K562 (cell line): ENCODE measurements around the gene PLEKHA7. TPM values are rescaled to one million over a fixed set of nuclear protein-coding genes. Genes with fewer than 3 reads are reported as not detected.

Source experiments
- ATAC-seq: fragments of 200-7000 bp; cut with Tn5 transposase; 3 replicates; pipeline ENCODE4 v1.9.1; 2020; ENCODE audit warnings: moderate library complexity
- BruUV-seq: library from RNA; stranded (reverse); fragments of 400-500 nt; replicated peaks from 2 replicates; lab custom pipeline; 2021; lab: Mats Ljungman, UMichigan
- CTCF ChIA-PET: fragments of 300-600 bp; formaldehyde crosslinking; extraction: SDS; loops from one replicate; lab custom pipeline; 2021; ENCODE audit warnings: low intra/inter-chr PET ratio; lab: Yijun Ruan, JAX
- POLR2A ChIA-PET: fragments of 300-600, 350-650 bp; sonication (Branson Sonifier 250); formaldehyde crosslinking; extraction: SDS; loops from one replicate; lab custom pipeline; 2021; ENCODE audit warnings: antibody characterized with exemption, inconsistent platforms; lab: Yijun Ruan, JAX
- DNase-seq, 4 experiments: peaks; one replicate each; pipeline versions ENCODE4 v3.0.0 to v3.0.0-alpha.2; 2011 to 2018; ENCODE audit warnings: low spot score in 3 of 4, mixed read lengths in 3 of 4; ENCODE audit errors: extremely low read depth in 1 of 4
- FAIRE-seq: peaks from 2 replicates; lab custom pipeline; 2011; peaks lifted over from hg19 to GRCh38; lab: Jason Lieb, UNC
- H2AFZ ChIP-seq: 2 replicates; pipeline ENCODE4 v1.6.0; 2011; ENCODE audit warnings: low read depth, low read length, control low read depth, inconsistent platforms
- H3K27ac ChIP-seq: fragments of 200-600 bp; 3 replicates; pipeline ENCODE4 v1.8.0; 2011; ENCODE audit warnings: low read depth, mild to moderate bottlenecking, control low read depth, inconsistent platforms, low read length, moderate library complexity, mixed read lengths; ENCODE audit errors: extremely low read depth
- H3K27me3 ChIP-seq, 2 experiments: fragments of 300-600 bp in 1 of 2; 2 replicates in 1 of 2; 3 replicates in 1 of 2; pipeline versions ENCODE4 v1.6.0 to v1.8.0; 2011; ENCODE audit warnings: inconsistent platforms in 2 of 2, low read length in 2 of 2, mild to moderate bottlenecking in 1 of 2, mixed read lengths in 1 of 2, moderate library complexity in 1 of 2; ENCODE audit not compliant: control insufficient read depth in 2 of 2, insufficient read depth in 2 of 2
- H3K36me3 ChIP-seq: fragments of 300-600 bp; 3 replicates; pipeline ENCODE4 v1.8.0; 2011; ENCODE audit warnings: mild to moderate bottlenecking, low read length, inconsistent platforms; ENCODE audit not compliant: control insufficient read depth, insufficient read depth
- H3K4me1 ChIP-seq, 2 experiments: fragments of 200-600 bp in 1 of 2; replicated peaks in 1 of 2; 2 replicates in 1 of 2; 3 replicates in 1 of 2; pipeline versions ENCODE4 v1.5.1 to v1.8.0; 2011; ENCODE audit warnings: inconsistent platforms in 2 of 2, low read length in 2 of 2, mild to moderate bottlenecking in 1 of 2, mixed read lengths in 1 of 2, moderate library complexity in 1 of 2; ENCODE audit not compliant: control insufficient read depth in 2 of 2, insufficient read depth in 2 of 2
- H3K4me2 ChIP-seq: 2 replicates; pipeline ENCODE4 v1.6.1; 2011; ENCODE audit warnings: low read length, control low read depth, inconsistent platforms, mixed read lengths; ENCODE audit not compliant: insufficient read depth
- H3K4me3 ChIP-seq: fragments of 200-600 bp; sonication (generic), shearing (Covaris generic); 2 replicates; pipeline ENCODE4 v1.5.1; 2016; ENCODE audit warnings: control low read depth, inconsistent platforms
- H3K79me2 ChIP-seq: fragments of 200-600 bp; 3 replicates; pipeline ENCODE4 v1.8.0; 2011; ENCODE audit warnings: low read length, inconsistent platforms; ENCODE audit not compliant: control insufficient read depth, insufficient read depth
- H3K9ac ChIP-seq, 2 experiments: 2 replicates each; pipeline versions ENCODE4 v1.6.0 to v1.6.1; 2011; ENCODE audit warnings: low read depth in 2 of 2, low read length in 2 of 2, control low read depth in 1 of 2, inconsistent platforms in 1 of 2, mild to moderate bottlenecking in 1 of 2, mixed read lengths in 1 of 2; ENCODE audit not compliant: insufficient read depth in 1 of 2
- H3K9me1 ChIP-seq: one replicate; pipeline ENCODE4 v1.6.0; 2011; ENCODE audit warnings: inconsistent platforms, mild to moderate bottlenecking, low read length, moderate library complexity; ENCODE audit not compliant: control insufficient read depth, insufficient read depth
- H3K9me3 ChIP-seq: replicated peaks from 2 replicates; pipeline ENCODE4 v1.5.1; 2011; ENCODE audit warnings: low read depth, low read length, inconsistent platforms; ENCODE audit not compliant: control insufficient read depth, insufficient read depth
- H4K20me1 ChIP-seq: replicated peaks from 2 replicates; pipeline ENCODE4 v1.6.1; 2011; ENCODE audit warnings: low read length, inconsistent platforms, mixed read lengths; ENCODE audit not compliant: control insufficient read depth, insufficient read depth
- CBX8 ChIP-seq: fragments of 200-600 bp; sonication (generic); IDR thresholded peaks from 2 replicates; pipeline ENCODE4 v1.6.1; 2012; ENCODE audit warnings: borderline replicate concordance, mixed run types, low read depth, mild to moderate bottlenecking, moderate library complexity, mixed read lengths, low read length, control low read depth, inconsistent platforms; ENCODE audit not compliant: poor library complexity, severe bottlenecking; ENCODE audit errors: extremely low read depth
- CCAR2 ChIP-seq: fragments of 200-400 bp; formaldehyde crosslinking; IDR thresholded peaks from 2 replicates; pipeline ENCODE4 v1.6.1; 2017; ENCODE audit warnings: mild to moderate bottlenecking, low read depth, low read length
- FOXP1 ChIP-seq: sonication (generic); formaldehyde crosslinking; IDR thresholded peaks from 2 replicates; pipeline ENCODE4 v1.8.0; 2022; ENCODE audit warnings: mild to moderate bottlenecking, missing genetic modification reagents
- HNRNPLL ChIP-seq: fragments of 200-400 bp; formaldehyde crosslinking; IDR thresholded peaks from 2 replicates; pipeline ENCODE4 v1.6.1; 2017; ENCODE audit warnings: low read length, low read depth, mild to moderate bottlenecking; ENCODE audit not compliant: poor library complexity, severe bottlenecking
- PATZ1 ChIP-seq: fragments of 250-450 bp; sonication (Bioruptor Pico); IDR thresholded peaks from 2 replicates; pipeline ENCODE4 v1.5.0; 2020; ENCODE audit warnings: mild to moderate bottlenecking, borderline replicate concordance
- PHB2 ChIP-seq: fragments of 450-650 bp; IDR thresholded peaks from 2 replicates; pipeline ENCODE4 v1.6.1; 2017; ENCODE audit warnings: low read depth
- PHF21A ChIP-seq: fragments of 450-650 bp; IDR thresholded peaks from 2 replicates; pipeline ENCODE4 v1.6.1; 2017; ENCODE audit warnings: low read depth, borderline replicate concordance
- SNIP1 ChIP-seq: fragments of 450-650 bp; IDR thresholded peaks from 2 replicates; pipeline ENCODE4 v1.7.1; 2017; ENCODE audit warnings: low read depth, mild to moderate bottlenecking
- TAF15 ChIP-seq: fragments of 200-400 bp; formaldehyde crosslinking; IDR thresholded peaks from 2 replicates; pipeline ENCODE4 v1.6.1; 2017; ENCODE audit warnings: mild to moderate bottlenecking, low read depth, low read length, moderate library complexity
- ZBTB9 ChIP-seq: fragments of 450-650 bp; formaldehyde crosslinking; IDR thresholded peaks from 2 replicates; pipeline ENCODE4 v1.4.0; 2020; ENCODE audit warnings: mild to moderate bottlenecking, moderate library complexity
- ZNF785 ChIP-seq: fragments of 250-450 bp; sonication (Bioruptor Pico); IDR thresholded peaks from 2 replicates; pipeline ENCODE4 v1.4.0; 2020; ENCODE audit warnings: mild to moderate bottlenecking
- WGBS: fragments of 100-300 bp; shearing (Covaris generic); methylation state at CpG from one replicate; pipeline ENCODE4 v1.1.6; 2016; ENCODE audit warnings: low coverage, mixed read lengths; ENCODE audit not compliant: insufficient coverage; ENCODE audit errors: missing lambda C conversion rate; 5-methylcytosine and 5-hydroxymethylcytosine counted together
- in situ Hi-C: fragments of 300-500 bp; cut with MboI; formaldehyde crosslinking; loops from 4 replicates; pipeline ENCODE4 v1.15.0; 2018; ENCODE audit warnings: inconsistent platforms, mixed read lengths
- intact Hi-C: fragments of 100-400 bp; cut with micrococcal nuclease; formaldehyde crosslinking; loops from 2 replicates; pipeline ENCODE4 v1.14.2; 2022
- polyA plus RNA-seq, 8 experiments: library from polyadenylated mRNA; depleted of rRNA in 4 of 8; stranded (reverse) in 5 of 8; unstranded in 3 of 8; fragments of >200 nt; fragmentation: Nextera tagmentation in 2 of 8; fragmentation: Illumina TruSeq in 1 of 8; extraction: Ambion mirVana in 2 of 8; extraction: Trizol in 1 of 8; gene quantifications; 2 replicates each; pipeline versions ENCODE4 v1.2.1 to v1.2.3, GENCODE V29; 2011 to 2014; ENCODE audit warnings: inconsistent platforms in 1 of 8, missing spikeins in 1 of 8
- total RNA-seq, 7 experiments: library from RNA; depleted of rRNA in 6 of 7; stranded (reverse); fragments of >200 nt in 6 of 7; fragmentation: Illumina TruSeq in 2 of 7; extraction: Trizol in 2 of 7; gene quantifications; 2 replicates each; pipeline versions ENCODE4 v1.2.1 to v1.2.3, GENCODE V29; 2011 to 2021; ENCODE audit warnings: low replicate concordance in 1 of 7
- TF ChIP-seq, protein P1 (sequence below): fragments of 200-800 bp; sonication (Bioruptor generic); IDR thresholded peaks from 2 replicates; pipeline ENCODE4 v1.6.1; 2017; ENCODE audit warnings: missing genetic modification characterization, missing compliant biosample characterization
- TF ChIP-seq, protein P2 (sequence below): fragments of 450-650 bp; formaldehyde crosslinking; IDR thresholded peaks from 2 replicates; pipeline ENCODE4 v1.4.0; 2020; ENCODE audit warnings: mild to moderate bottlenecking, moderate library complexity
- TF ChIP-seq, protein P3 (sequence below): fragments of 450-650 bp; formaldehyde crosslinking; IDR thresholded peaks from 2 replicates; pipeline ENCODE4 v1.4.0; 2022; ENCODE audit warnings: missing genetic modification characterization

The PLEKHA7 gene
- total and polyA plus RNA-seq, 9 of the 15 experiments (the other 6 are each of a cell fraction or from before 2014, with no cell fraction given) = 0.06 to 0.77 (median 0.20) TPM; not detected in 1

DNA sequence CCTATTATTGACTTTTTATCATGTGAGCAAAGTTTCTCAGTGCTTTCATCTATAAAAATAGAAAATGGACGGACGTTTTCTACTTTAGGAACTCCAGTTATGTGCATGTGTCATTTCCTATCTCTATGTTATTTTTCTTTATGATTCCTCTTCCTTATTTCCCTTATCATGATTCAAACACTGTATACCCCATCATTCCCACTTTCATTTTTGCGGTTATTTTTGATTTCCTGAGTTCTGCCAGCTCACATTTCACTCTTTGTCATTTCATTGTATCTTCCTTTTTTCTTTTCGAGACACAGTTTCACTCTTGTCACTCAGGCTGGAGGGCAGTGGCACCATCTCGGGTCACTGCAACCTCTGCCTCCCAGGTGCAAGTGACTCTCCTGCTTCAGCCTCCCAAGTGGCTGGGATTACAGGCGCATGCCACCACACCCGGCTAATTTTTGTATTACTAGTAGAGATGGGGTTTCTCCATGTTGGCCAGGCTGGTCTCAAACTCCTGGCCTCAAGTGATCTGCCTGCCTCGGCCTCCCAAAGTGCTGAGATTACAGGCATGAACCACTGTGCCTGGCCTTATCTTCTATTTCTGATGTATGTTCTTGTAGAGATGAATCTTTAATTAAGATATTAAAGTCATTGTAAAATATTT lies 254.2 kb downstream of the PLEKHA7 start:
- Histone ChIP-seq H3K4me2 (no peak overlapping the region), H3K4me1 (no peaks in the 10 kb centered on the region), H3K9ac (no peak overlapping the region), H3K79me2 (no peaks in the 10 kb centered on the region), H3K9me3 (no peaks in the 10 kb centered on the region), H3K4me3 (no peak overlapping the region), H3K9me1 (no peaks in the 10 kb centered on the region), H3K36me3 (peaks cover 24% of the 10 kb centered on the region; the same call in 2 of the 3 replicates), H4K20me1 (no peaks in the 10 kb centered on the region), H3K27ac (no peak overlapping the region), H2AFZ (no peak overlapping the region), H3K27me3 (peaks cover 0 to 4% of the 10 kb centered on the region in 2 experiments; a peak in 2 of 5 replicates)
- WGBS = 34% methylated on average over 7 of the region's 8 CpGs
- in situ Hi-C loops (no loop called here), intact Hi-C loops (no loop called here)
- BruUV-seq = no TSS peak
- DNase-seq = no peak
- CTCF ChIA-PET = no interaction called here
- no peak for FAIRE-seq
- no peak for ATAC-seq
- POLR2A ChIA-PET = no interaction called here
- no peak for TF ChIP-seq PHF21A
- TF ChIP-seq ZBTB9 (CRISPR knock-in tag) = no peak
- TF ChIP-seq TAF15 = no peak
- no peak for TF ChIP-seq HNRNPLL
- no peak for TF ChIP-seq SNIP1
- TF ChIP-seq, protein P1, sequence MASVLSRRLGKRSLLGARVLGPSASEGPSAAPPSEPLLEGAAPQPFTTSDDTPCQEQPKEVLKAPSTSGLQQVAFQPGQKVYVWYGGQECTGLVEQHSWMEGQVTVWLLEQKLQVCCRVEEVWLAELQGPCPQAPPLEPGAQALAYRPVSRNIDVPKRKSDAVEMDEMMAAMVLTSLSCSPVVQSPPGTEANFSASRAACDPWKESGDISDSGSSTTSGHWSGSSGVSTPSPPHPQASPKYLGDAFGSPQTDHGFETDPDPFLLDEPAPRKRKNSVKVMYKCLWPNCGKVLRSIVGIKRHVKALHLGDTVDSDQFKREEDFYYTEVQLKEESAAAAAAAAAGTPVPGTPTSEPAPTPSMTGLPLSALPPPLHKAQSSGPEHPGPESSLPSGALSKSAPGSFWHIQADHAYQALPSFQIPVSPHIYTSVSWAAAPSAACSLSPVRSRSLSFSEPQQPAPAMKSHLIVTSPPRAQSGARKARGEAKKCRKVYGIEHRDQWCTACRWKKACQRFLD = no peak
- no peak for TF ChIP-seq CCAR2
- no peak for TF ChIP-seq PHB2
- TF ChIP-seq PATZ1 (CRISPR knock-in tag) = no peak
- TF ChIP-seq FOXP1 (CRISPR knock-in tag) = no peak
- TF ChIP-seq, protein P2, sequence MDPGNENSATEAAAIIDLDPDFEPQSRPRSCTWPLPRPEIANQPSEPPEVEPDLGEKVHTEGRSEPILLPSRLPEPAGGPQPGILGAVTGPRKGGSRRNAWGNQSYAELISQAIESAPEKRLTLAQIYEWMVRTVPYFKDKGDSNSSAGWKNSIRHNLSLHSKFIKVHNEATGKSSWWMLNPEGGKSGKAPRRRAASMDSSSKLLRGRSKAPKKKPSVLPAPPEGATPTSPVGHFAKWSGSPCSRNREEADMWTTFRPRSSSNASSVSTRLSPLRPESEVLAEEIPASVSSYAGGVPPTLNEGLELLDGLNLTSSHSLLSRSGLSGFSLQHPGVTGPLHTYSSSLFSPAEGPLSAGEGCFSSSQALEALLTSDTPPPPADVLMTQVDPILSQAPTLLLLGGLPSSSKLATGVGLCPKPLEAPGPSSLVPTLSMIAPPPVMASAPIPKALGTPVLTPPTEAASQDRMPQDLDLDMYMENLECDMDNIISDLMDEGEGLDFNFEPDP (CRISPR knock-in tag) = no peak
- TF ChIP-seq, protein P3, sequence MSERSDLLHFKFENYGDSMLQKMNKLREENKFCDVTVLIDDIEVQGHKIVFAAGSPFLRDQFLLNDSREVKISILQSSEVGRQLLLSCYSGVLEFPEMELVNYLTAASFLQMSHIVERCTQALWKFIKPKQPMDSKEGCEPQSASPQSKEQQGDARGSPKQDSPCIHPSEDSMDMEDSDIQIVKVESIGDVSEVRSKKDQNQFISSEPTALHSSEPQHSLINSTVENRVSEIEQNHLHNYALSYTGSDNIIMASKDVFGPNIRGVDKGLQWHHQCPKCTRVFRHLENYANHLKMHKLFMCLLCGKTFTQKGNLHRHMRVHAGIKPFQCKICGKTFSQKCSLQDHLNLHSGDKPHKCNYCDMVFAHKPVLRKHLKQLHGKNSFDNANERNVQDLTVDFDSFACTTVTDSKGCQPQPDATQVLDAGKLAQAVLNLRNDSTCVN = no peak
- TF ChIP-seq CBX8 = no peak
- no peak for TF ChIP-seq ZNF785
